ENCODE measurements around the gene KLHL30. TPM values are rescaled to one million over a fixed set of nuclear protein-coding genes. Genes with fewer than 3 reads are reported as not detected.

Gene KLHL30
- total RNA-seq, 2 donors from 2014 or later, result not detected

DNA sequence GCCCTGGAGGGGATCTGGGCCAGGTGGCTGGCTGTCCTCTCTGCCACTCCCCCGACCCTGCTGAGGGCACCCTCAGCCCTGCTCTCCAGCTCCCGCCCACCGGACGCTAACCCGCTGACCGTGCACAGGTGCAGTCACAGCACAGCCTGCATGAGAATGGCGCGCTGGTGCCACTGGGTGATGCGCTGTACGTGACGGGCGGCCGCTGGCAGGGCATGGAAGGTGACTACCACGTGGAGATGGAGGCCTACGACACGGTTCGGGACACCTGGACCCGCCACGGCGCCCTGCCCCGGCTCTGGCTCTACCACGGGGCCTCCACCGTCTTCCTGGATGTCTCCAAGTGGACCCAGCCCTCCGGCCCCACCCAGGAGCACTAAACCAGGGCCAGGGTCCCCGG lies 12.2 kb downstream of the KLHL30 start:
- WGBS, 2 experiments (ENCODE audit: insufficient coverage in 1 of 2, insufficient read length in 1 of 2), result 94 to 98% methylated on average over 11 to 25 of the region's 25 CpGs
- no peak overlapping the region for H3K27ac ChIP-seq (ENCODE audit: low read depth, low read length)
- Mint-ChIP-seq H3K4me1 (no peaks in the 10 kb centered on the region), H3K9me3 (peaks cover 4% of the 10 kb centered on the region), H3K4me3 (no peak overlapping the region), H3K27ac (no peak overlapping the region), H3K27me3 (ENCODE audit: insufficient read depth) (no peaks in the 10 kb centered on the region), H3K36me3 (ENCODE audit: low read depth) (no peaks in the 10 kb centered on the region)
- H3K9me3 ChIP-seq (ENCODE audit: control insufficient read depth, low read length), result no peaks in the 10 kb centered on the region
- H3K4me1 ChIP-seq (ENCODE audit: control insufficient read depth, insufficient read depth, low read length), result no peaks in the 10 kb centered on the region
- DNase-seq, result no peak
- TF ChIP-seq, protein P1, sequence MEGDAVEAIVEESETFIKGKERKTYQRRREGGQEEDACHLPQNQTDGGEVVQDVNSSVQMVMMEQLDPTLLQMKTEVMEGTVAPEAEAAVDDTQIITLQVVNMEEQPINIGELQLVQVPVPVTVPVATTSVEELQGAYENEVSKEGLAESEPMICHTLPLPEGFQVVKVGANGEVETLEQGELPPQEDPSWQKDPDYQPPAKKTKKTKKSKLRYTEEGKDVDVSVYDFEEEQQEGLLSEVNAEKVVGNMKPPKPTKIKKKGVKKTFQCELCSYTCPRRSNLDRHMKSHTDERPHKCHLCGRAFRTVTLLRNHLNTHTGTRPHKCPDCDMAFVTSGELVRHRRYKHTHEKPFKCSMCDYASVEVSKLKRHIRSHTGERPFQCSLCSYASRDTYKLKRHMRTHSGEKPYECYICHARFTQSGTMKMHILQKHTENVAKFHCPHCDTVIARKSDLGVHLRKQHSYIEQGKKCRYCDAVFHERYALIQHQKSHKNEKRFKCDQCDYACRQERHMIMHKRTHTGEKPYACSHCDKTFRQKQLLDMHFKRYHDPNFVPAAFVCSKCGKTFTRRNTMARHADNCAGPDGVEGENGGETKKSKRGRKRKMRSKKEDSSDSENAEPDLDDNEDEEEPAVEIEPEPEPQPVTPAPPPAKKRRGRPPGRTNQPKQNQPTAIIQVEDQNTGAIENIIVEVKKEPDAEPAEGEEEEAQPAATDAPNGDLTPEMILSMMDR (conservative IDR thresholded peaks at IDR 0.05), result no peak
- H3K36me3 ChIP-seq (ENCODE audit: control insufficient read depth, insufficient read depth, low read length), result no peaks in the 10 kb centered on the region
- H3K27me3 ChIP-seq (ENCODE audit: control insufficient read depth, insufficient read depth, low read length, poor library complexity, severe bottlenecking), result no peaks in the 10 kb centered on the region
- no peak overlapping the region for H3K4me3 ChIP-seq (ENCODE audit: low read length)
- no peak overlapping the region for H3K9ac ChIP-seq (ENCODE audit: extremely low read depth, low read length, poor library complexity, severe bottlenecking)

DNA sequence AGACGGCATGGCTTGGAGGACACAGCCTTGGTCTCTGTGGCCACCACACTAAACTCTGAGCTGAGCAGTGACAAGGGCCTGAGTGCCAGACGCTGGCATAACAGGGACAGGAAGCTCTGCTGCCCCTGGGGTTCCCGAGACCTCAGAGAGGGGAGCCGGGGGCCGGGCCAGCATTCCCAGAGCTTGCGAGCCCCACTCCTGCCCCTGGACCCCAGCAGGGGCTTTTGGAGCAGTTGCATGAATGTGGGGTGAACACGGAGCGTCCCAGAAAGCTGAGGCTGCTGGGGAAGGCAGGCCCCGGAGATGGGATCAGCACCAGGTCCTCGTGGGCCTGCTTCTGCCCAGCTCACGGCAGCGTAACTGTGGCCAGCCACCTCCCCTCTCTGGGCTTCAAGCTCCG lies 12.7 kb downstream of the KLHL30 start:
- H3K4me3 ChIP-seq (ENCODE audit: low read length), result no peak overlapping the region
- Mint-ChIP-seq H3K27ac (no peak overlapping the region), H3K4me3 (no peak overlapping the region), H3K4me1 (no peaks in the 10 kb centered on the region), H3K36me3 (ENCODE audit: low read depth) (no peaks in the 10 kb centered on the region), H3K27me3 (ENCODE audit: insufficient read depth) (no peaks in the 10 kb centered on the region), H3K9me3 (peaks cover 4% of the 10 kb centered on the region)
- H3K27me3 ChIP-seq (ENCODE audit: control insufficient read depth, insufficient read depth, low read length, poor library complexity, severe bottlenecking), result no peaks in the 10 kb centered on the region
- no peak for DNase-seq
- no peaks in the 10 kb centered on the region for H3K36me3 ChIP-seq (ENCODE audit: control insufficient read depth, insufficient read depth, low read length)
- TF ChIP-seq, protein P1 (conservative IDR thresholded peaks at IDR 0.05), result no peak
- no peak overlapping the region for H3K27ac ChIP-seq (ENCODE audit: low read depth, low read length)
- H3K9ac ChIP-seq (ENCODE audit: extremely low read depth, low read length, poor library complexity, severe bottlenecking), result no peak overlapping the region
- WGBS, 2 experiments (ENCODE audit: insufficient coverage in 1 of 2, insufficient read length in 1 of 2), result 90 to 96% methylated on average over 6 to 13 of the region's 13 CpGs
- no peaks in the 10 kb centered on the region for H3K4me1 ChIP-seq (ENCODE audit: control insufficient read depth, insufficient read depth, low read length)
- no peaks in the 10 kb centered on the region for H3K9me3 ChIP-seq (ENCODE audit: control insufficient read depth, low read length)

GRCh38 chr2:238151628-238152235 lies 13.3 kb downstream of the KLHL30 start:
- no peak overlapping the region for H3K4me3 Mint-ChIP-seq
- Histone ChIP-seq H3K4me3 (ENCODE audit: low read length) (no peak overlapping the region), H3K27me3 (ENCODE audit: control insufficient read depth, insufficient read depth, low read length, poor library complexity, severe bottlenecking) (no peaks in the 10 kb centered on the region), H3K27ac (ENCODE audit: low read depth, low read length) (no peak overlapping the region), H3K9ac (ENCODE audit: extremely low read depth, low read length, poor library complexity, severe bottlenecking) (no peak overlapping the region), H3K36me3 (ENCODE audit: control insufficient read depth, insufficient read depth, low read length) (no peaks in the 10 kb centered on the region), H3K4me1 (ENCODE audit: control insufficient read depth, insufficient read depth, low read length) (no peaks in the 10 kb centered on the region), H3K9me3 (ENCODE audit: control insufficient read depth, low read length) (no peaks in the 10 kb centered on the region)
- peaks cover 4% of the 10 kb centered on the region for H3K9me3 Mint-ChIP-seq
- peaks cover 3% of the 10 kb centered on the region for H3K27me3 Mint-ChIP-seq (ENCODE audit: insufficient read depth)
- TF ChIP-seq, protein P1 (conservative IDR thresholded peaks at IDR 0.05), result no peak
- no peaks in the 10 kb centered on the region for H3K4me1 Mint-ChIP-seq
- H3K36me3 Mint-ChIP-seq (ENCODE audit: low read depth), result no peaks in the 10 kb centered on the region
- WGBS, 2 experiments (ENCODE audit: insufficient coverage in 1 of 2, insufficient read length in 1 of 2), result 80 to 88% methylated on average over 1 to 16 of the region's 16 CpGs
- DNase-seq, result peak; percentile 78
- H3K27ac Mint-ChIP-seq, result no peak overlapping the region

All from endodermal cell (in vitro differentiated cells).